CD4-positive, alpha-beta T cell treated with Interleukin-6 at 100 ng/mL for 8 hours (primary cell): ENCODE data around the gene SRGAP2B.
"Not testable (repeated sequence)": the region's sequence is repeated elsewhere in the genome, so short reads cannot be mapped to it uniquely, and the experiment has no call there.

Experiments used
- DNase-seq: peaks from one replicate; pipeline ENCODE4 v3.0.0-alpha.2; 2020; ENCODE audit warnings: mixed read lengths, low spot score

The SRGAP2B gene

GRCh38 chr1:144995833-144996410 is 99.2 kb downstream of the SRGAP2B start:
- not testable (repeated sequence) for DNase-seq

GRCh38 chr1:144992915-144993314 is 102.2 kb downstream of the SRGAP2B start:
- DNase-seq = not testable (repeated sequence)

GRCh38 chr1:144990611-144991010 is 104.5 kb downstream of the SRGAP2B start:
- not testable (repeated sequence) for DNase-seq

- DNase-seq = not testable (repeated sequence)
Measured at GRCh38 chr1:144987131-144987530, 108.0 kb downstream of the SRGAP2B start.

GRCh38 chr1:144986171-144986860 is 108.8 kb downstream of the SRGAP2B start:
- not testable (repeated sequence) for DNase-seq

GRCh38 chr1:144985550-144986170 is 109.5 kb downstream of the SRGAP2B start:
- DNase-seq = not testable (repeated sequence)

- DNase-seq = not testable (repeated sequence)
Measured at GRCh38 chr1:144982802-144983525, 112.2 kb downstream of the SRGAP2B start.

GRCh38 chr1:144981157-144981556 is 114.0 kb downstream of the SRGAP2B start:
- DNase-seq = not testable (repeated sequence)

GRCh38 chr1:144979960-144980595 is 115.0 kb downstream of the SRGAP2B start:
- DNase-seq = not testable (repeated sequence)

GRCh38 chr1:144977856-144978255 is 117.3 kb downstream of the SRGAP2B start:
- DNase-seq = not testable (repeated sequence)

- DNase-seq = not testable (repeated sequence)
Measured at GRCh38 chr1:144971936-144972335, 123.2 kb downstream of the SRGAP2B start.

- DNase-seq = not testable (repeated sequence)
Measured at GRCh38 chr1:144966488-144966887, 128.6 kb downstream of the SRGAP2B start.

GRCh38 chr1:144964765-144965164 is 130.4 kb downstream of the SRGAP2B start:
- DNase-seq = not testable (repeated sequence)

GRCh38 chr1:144964186-144964585 is 130.9 kb downstream of the SRGAP2B start:
- not testable (repeated sequence) for DNase-seq

- DNase-seq = not testable (repeated sequence)
Measured at GRCh38 chr1:144963571-144963970, 131.6 kb downstream of the SRGAP2B start.

GRCh38 chr1:144961604-144962583 is 133.2 kb downstream of the SRGAP2B start:
- not testable (repeated sequence) for DNase-seq

- DNase-seq = not testable (repeated sequence)
Measured at GRCh38 chr1:144960929-144961488, 134.1 kb downstream of the SRGAP2B start.

- not testable (repeated sequence) for DNase-seq
Measured at GRCh38 chr1:144948390-144948789, 146.7 kb downstream of the SRGAP2B start.

GRCh38 chr1:144947495-144947894 is 147.6 kb downstream of the SRGAP2B start:
- not testable (repeated sequence) for DNase-seq
